H1 (cell line): ENCODE data around the gene RPP14. TPM values are rescaled to one million over a fixed set of nuclear protein-coding genes. Genes with fewer than 3 reads are reported as not detected.

Experiments used
- BACH1 ChIP-seq: IDR thresholded peaks from 2 replicates; pipeline ENCODE4 v1.6.1; 2012; ENCODE audit warnings: low read length, improper control_type of control experiment
- EGR1 ChIP-seq: IDR thresholded peaks from 2 replicates; pipeline ENCODE4 v1.6.1; 2011; ENCODE audit warnings: low read depth, low read length, borderline replicate concordance
- GTF2F1 ChIP-seq: IDR thresholded peaks from 2 replicates; pipeline ENCODE4 v1.6.1; 2012; ENCODE audit warnings: low read depth, low read length, improper control_type of control experiment, borderline replicate concordance
- NANOG ChIP-seq: IDR thresholded peaks from 2 replicates; pipeline ENCODE4 v1.6.1; 2011; ENCODE audit warnings: low read length, low read depth, mild to moderate bottlenecking, inconsistent platforms; ENCODE audit not compliant: insufficient read depth, poor library complexity, severe bottlenecking
- RBBP5 ChIP-seq: IDR thresholded peaks from 2 replicates; pipeline ENCODE4 v1.7.1; 2012; ENCODE audit warnings: low read depth, mild to moderate bottlenecking, inconsistent platforms, low read length, moderate library complexity, borderline replicate concordance
- TBP ChIP-seq: IDR thresholded peaks from 2 replicates; pipeline ENCODE4 v1.6.1; 2011; ENCODE audit warnings: low read depth, low read length, improper control_type of control experiment
- TEAD4 ChIP-seq: IDR thresholded peaks from 2 replicates; pipeline ENCODE4 v1.6.1; 2012; ENCODE audit warnings: low read depth, low read length, inconsistent platforms, mixed read lengths
- YY1 ChIP-seq: IDR thresholded peaks from 2 replicates; pipeline ENCODE4 v1.6.1; 2011; ENCODE audit warnings: low read depth, mild to moderate bottlenecking, low read length
- polyA plus RNA-seq, 7 experiments: library from polyadenylated mRNA; depleted of rRNA in 3 of 7; stranded (reverse) in 5 of 7; unstranded in 2 of 7; fragments of >200 nt in 5 of 7; fragments of 200-250 nt in 2 of 7; gene quantifications; 1 replicate in 5 of 7; 2 replicates in 1 of 7; 4 replicates in 1 of 7; pipeline versions ENCODE4 v1.2.1 to v1.2.3, GENCODE V29; 2011 to 2013; ENCODE audit warnings: missing spikeins in 2 of 7, mixed read lengths in 2 of 7
- small RNA-seq: library from polyadenylated mRNA; stranded (forward); fragments of <200 nt; extraction: miRNeasy Mini kit (QIAGEN cat#:217004); gene quantifications from one replicate; pipeline ENCODE3, GENCODE V24; 2013; ENCODE audit not compliant: insufficient read depth
- total RNA-seq: library from RNA; stranded (reverse); fragmentation: NEBNext Ultra II Directional; extraction: Animal tissue kit (Norgen Biotek cat#: 25700); gene quantifications from 2 replicates; pipeline ENCODE4 v1.2.1, GENCODE V29; 2021
- TF ChIP-seq, protein P1 (sequence below): IDR thresholded peaks from 2 replicates; pipeline ENCODE4 v1.6.1; 2012; ENCODE audit warnings: low read length, inconsistent platforms
- TF ChIP-seq, protein P2 (sequence below): IDR thresholded peaks from 2 replicates; pipeline ENCODE4 v1.6.1; 2011; ENCODE audit warnings: low read length, improper control_type of control experiment

Gene RPP14
- total and polyA plus RNA-seq, 2 of the 8 experiments (the other 6 are each of a cell fraction or from before 2014, with no cell fraction given), result 11.7 to 23.4 TPM

DNA sequence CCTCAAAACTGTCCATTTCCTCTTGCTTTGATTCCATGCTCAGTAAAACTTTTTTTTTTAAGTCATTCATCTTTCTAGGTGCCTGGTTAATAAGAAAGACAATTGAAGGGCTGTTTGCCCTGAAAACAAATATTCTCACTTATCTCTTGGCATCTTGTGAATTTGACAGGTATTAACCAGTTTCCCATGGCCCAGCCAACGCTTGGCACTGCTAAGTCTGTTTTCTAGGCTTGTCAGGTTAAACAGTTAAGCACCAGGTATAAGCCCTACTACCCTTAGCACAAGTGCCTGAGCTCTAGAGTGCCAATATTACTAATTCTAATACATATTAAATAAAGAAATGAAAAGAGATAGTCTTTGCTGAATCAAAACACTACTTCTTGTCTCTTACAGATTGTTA lies 63.0 kb downstream of the RPP14 start (continued):
- TF ChIP-seq, protein P1, sequence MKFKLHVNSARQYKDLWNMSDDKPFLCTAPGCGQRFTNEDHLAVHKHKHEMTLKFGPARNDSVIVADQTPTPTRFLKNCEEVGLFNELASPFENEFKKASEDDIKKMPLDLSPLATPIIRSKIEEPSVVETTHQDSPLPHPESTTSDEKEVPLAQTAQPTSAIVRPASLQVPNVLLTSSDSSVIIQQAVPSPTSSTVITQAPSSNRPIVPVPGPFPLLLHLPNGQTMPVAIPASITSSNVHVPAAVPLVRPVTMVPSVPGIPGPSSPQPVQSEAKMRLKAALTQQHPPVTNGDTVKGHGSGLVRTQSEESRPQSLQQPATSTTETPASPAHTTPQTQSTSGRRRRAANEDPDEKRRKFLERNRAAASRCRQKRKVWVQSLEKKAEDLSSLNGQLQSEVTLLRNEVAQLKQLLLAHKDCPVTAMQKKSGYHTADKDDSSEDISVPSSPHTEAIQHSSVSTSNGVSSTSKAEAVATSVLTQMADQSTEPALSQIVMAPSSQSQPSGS, result no peak
- TF ChIP-seq RBBP5 (no peak), NANOG (no peak), GTF2F1 (no peak), TEAD4 (no peak), EGR1 (no peak), TBP (no peak), BACH1 (no peak), YY1 (no peak)
- TF ChIP-seq, protein P2, sequence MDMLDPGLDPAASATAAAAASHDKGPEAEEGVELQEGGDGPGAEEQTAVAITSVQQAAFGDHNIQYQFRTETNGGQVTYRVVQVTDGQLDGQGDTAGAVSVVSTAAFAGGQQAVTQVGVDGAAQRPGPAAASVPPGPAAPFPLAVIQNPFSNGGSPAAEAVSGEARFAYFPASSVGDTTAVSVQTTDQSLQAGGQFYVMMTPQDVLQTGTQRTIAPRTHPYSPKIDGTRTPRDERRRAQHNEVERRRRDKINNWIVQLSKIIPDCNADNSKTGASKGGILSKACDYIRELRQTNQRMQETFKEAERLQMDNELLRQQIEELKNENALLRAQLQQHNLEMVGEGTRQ, result no peak

Small RNAs within 50 kb of the gene (small RNA-seq; reads per million reads assigned to genes)
- gene AC098479.1, result not detected

Other genes with a start within 250 kb of the RPP14 start
- gene DNASE1L3, start 95.3 kb upstream of the RPP14 start, total RNA-seq, result not detected in 2 replicates
- gene DNASE1L3, start 95.3 kb upstream of the RPP14 start, polyA plus RNA-seq (2011; rRNA removed), result not detected in 2 replicates
- 5.9 and 6.3 TPM in 2 replicates for gene ABHD6, start 68.5 kb upstream of the RPP14 start, total RNA-seq
- 6.6 and 9.6 TPM in 2 replicates for gene ABHD6, start 68.5 kb upstream of the RPP14 start, polyA plus RNA-seq (2011; rRNA removed)
- 10.3 and 10.8 TPM in 2 replicates for gene HTD2, start 275 bp downstream of the RPP14 start, total RNA-seq
- gene HTD2, start 275 bp downstream of the RPP14 start, polyA plus RNA-seq (2011; rRNA removed), result 5.6 and 8.8 TPM in 2 replicates
- 6.2 and 7.1 TPM in 2 replicates for gene PXK, start 26.6 kb downstream of the RPP14 start, total RNA-seq
- 3.5 and 3.6 TPM in 2 replicates for gene PXK, start 26.6 kb downstream of the RPP14 start, polyA plus RNA-seq (2011; rRNA removed)
- 132 and 140 TPM in 2 replicates for gene PDHB, start 127.6 kb downstream of the RPP14 start, total RNA-seq
- gene PDHB, start 127.6 kb downstream of the RPP14 start, polyA plus RNA-seq (2011; rRNA removed), result 61.9 and 90.4 TPM in 2 replicates
- gene KCTD6, start 185.9 kb downstream of the RPP14 start, total RNA-seq, result 21.4 and 22.2 TPM in 2 replicates
- gene KCTD6, start 185.9 kb downstream of the RPP14 start, polyA plus RNA-seq (2011; rRNA removed), result 11.0 and 17.4 TPM in 2 replicates
- gene ACOX2, start 230.9 kb downstream of the RPP14 start, total RNA-seq, result 3.1 and 3.2 TPM in 2 replicates
- 7.3 and 9.2 TPM in 2 replicates for gene ACOX2, start 230.9 kb downstream of the RPP14 start, polyA plus RNA-seq (2011; rRNA removed)